HG03460 (cell line): Measurements from ENCODE around the gene DHCR7.
A peak's percentile ranks its signal among the peaks of the same experiment; 100 is the strongest.

ENCODE experiments used
- ATAC-seq: cut with Tn5 transposase; IDR thresholded peaks from one replicate; pipeline ENCODE4 v1.9.1; 2021; ENCODE audit not compliant: unreplicated experiment

Gene DHCR7, protein sequence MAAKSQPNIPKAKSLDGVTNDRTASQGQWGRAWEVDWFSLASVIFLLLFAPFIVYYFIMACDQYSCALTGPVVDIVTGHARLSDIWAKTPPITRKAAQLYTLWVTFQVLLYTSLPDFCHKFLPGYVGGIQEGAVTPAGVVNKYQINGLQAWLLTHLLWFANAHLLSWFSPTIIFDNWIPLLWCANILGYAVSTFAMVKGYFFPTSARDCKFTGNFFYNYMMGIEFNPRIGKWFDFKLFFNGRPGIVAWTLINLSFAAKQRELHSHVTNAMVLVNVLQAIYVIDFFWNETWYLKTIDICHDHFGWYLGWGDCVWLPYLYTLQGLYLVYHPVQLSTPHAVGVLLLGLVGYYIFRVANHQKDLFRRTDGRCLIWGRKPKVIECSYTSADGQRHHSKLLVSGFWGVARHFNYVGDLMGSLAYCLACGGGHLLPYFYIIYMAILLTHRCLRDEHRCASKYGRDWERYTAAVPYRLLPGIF

DNA sequence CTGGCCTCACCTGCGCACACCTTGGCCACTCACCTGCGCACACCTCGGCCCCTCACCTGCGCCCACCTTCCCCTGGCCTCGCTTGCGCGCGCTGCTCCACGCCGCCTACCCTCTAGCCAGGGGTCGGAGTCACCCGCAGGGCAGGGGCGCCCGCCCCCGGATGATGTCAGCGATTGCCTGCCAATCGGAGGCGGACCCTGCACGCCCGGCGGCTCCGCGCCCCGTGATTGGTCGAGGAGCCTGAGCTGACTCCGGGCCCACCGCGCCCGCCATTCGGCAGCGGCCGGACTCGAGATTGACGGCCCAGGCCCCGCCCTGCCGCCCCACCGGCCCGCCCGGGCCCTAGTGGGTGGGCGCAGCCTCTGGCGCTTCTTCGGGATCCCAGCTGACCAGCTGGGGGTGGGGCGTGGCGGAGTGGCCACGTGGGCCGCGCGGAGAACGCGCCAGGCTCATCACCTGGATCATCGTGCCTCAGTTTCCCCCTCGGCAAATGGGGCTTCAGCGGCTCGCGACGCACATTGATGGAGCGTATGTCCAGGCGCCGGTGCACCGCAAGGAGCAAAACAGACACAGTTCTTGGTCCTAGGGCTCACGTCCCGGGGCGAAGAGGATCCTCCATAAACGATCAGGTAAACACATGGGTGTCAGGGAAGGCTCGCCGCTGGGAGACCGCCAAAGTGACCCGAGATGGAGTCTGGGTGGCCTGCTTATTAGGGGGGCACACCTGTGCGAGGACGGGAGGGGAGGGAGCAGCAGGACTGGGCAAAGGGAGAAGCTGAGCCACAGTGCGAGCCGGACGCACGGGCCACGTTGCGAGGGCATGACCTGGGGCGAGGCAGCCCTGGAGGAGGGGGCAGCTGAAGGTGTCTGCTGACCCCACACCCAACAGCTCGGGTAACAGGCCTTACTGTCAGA lies at the start of gene DHCR7:
Gene DHCR7, minus strand, starts transcription at position 137 of the 915 bp plus-strand sequence. CDS start 3,441 bp downstream, outside the sequence.
- peak; percentile 71 for ATAC-seq

DNA sequence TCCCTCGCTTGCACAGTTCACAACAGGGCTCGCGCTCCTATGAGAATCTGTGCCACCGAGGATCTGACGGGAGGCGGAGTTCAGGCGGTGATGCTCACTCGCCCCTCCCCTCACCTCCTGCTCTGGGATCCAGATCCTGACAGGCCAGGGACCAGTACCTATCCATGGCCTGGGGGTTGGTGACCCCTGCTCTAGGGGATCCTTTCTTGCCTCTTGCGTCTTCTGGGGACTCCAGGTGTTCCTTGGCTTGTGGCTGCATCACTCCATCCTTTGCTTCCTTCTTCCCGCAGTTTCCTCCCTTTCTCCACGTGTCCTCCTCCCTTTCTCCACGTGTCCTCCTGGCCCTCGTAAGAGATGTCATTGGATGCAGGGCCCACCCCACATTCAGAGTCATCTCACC lies 48.2 kb upstream of the DHCR7 start:
- ATAC-seq: no peak

GRCh38 chr11:71495286-71496230 lies 47.4 kb upstream of the DHCR7 start:
- no peak for ATAC-seq

DNA sequence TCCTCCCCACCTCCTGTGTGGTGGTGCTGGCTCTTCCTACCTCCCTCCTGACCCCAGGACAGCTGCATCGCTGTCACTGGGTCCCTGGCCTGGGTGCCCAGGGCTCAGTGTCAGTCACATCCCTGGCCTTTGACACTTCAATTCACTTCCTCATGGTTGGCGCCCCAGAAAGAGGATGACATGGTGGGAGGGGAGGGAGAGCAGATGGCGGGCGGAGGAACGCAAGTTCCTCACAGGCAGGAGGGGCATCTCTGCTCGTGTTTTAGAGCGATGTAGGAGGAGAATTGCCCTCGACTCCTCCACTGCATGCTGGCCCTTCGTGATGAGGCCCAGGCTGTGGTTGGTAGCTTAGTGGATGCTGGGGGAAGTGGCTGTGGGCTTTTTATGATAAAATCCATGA lies 43.7 kb upstream of the DHCR7 start:
- ATAC-seq: no peak

GRCh38 chr11:71491531-71491930 lies 43.3 kb upstream of the DHCR7 start:
- ATAC-seq: no peak

DNA sequence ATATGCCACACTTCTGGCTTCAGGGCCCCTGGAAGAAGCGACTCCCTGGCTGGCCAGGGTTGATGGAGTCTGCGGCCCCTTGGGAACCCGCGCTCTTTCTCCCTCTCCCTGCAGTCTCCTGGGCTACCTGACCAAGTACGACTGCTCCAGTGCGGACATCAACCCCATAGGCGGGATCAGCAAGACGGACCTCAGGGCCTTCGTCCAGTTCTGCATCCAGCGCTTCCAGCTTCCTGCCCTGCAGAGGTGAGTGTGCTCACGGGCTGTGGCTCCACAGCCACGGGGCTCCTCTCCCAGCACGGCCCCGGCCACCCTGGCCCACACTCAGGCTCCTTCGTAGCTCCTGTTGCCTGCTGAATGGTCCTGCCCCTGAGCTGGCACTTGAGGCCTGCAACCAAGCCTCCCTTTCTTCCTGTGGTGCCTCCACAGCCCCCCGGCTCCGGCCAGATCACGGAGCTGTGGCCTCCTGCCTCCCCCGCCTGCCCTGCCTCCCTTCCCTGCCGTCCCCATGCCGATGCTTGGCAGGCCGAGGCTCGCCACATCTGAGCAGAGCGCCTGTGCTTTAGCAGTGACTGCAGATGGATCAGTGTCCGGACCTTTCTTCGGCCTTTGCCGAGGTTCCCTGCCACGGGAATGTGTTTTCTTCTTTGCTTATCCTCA lies 42.7 kb upstream of the DHCR7 start:
- ATAC-seq: no peak

DNA sequence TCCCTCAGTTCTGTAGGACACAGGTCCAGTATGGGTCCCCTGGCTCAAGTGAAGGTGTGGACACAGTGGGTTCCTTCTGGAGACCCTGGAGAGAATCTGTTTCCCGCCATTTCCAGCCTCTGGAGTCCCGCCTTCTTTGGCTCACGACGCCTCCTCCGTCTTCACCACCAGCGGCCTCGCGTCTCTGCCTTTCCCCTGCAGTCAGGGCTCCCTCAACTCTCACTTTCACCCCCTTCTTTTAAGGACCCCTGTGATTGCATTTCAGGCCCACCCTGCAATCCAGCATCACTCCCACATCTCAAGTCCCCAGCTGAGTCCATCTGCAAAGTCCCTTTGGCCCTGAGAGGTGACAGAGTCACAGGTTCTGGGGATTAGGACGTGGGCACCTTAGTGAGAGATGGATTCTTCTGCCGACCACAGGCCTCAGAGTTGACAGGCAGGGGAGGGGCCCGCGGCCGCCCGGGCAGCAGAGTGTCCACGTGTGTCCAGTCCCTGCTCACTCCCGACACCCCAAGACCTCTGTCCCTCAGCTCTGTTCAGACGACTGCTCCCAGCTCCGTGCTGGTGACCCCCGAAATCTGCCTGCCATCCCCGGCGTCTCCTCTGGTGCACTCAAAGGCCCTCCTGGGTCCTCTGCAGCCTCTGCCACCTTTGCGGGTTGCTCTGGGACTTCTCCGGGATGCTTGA lies 42.0 kb upstream of the DHCR7 start:
- ATAC-seq: no peak

DNA sequence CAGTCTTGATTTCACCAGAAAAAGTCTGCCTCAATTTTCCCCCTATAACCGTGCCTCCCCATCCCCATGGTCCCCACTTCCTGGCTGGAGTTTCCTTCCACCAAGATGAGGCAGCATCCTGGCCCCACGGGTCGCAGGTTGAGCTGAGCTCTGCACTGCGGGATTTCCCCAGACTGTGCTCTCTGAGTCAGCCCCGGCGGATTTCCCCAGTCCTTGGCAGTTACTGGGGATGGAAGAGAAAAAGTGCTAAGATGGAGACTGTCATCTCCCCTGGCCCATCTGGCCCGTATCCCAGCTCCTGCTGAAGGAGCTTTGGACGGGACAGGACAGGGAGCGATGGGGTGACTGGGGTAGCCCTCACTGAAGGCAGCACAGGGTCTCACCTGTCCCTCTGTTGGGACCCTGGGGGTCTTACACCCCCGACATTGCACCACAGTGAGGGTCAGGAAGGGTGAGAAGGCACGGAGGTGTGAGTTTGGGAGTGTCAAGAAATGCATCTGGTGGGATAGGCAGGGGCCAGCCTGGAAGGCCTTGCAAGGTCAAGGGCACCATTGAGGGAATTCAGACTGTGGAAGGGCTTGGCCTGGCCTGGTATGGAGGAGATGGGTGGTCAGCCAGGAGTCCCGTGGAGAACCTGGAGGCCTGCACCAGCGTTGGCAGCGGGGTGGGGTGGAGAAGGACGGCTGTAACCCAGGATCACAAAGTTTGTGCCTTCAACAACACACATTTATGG lies 41.3 kb upstream of the DHCR7 start:
- no peak for ATAC-seq

DNA sequence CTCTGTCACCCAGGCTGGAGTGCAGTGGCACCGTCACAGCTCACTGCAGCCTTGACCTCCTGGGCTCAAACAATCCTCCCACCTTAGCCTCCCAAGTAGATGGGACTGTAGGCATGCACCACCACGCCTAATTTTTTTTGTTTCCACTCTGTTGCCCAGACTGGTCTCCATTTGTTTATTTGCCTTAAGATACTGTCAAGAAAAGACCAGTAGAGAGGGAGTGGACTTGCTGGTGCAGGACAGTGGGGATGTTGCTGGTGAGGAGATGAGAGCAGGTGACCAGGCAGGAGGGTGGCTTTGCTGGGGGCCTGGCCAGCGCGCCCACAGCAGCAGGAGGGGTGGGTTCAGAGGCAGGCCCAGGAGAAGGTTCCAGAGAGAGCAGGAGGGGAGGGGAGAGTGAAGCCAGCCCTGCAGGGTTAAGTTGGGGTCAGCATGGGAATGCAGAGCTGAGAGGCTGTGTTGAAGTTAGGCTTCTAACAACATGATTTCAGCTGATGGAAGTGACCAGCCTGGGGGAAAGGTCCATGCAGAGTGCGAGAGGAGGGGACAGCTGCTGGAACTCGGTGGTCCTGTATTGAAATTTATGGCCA lies 40.6 kb upstream of the DHCR7 start:
- ATAC-seq: no peak

DNA sequence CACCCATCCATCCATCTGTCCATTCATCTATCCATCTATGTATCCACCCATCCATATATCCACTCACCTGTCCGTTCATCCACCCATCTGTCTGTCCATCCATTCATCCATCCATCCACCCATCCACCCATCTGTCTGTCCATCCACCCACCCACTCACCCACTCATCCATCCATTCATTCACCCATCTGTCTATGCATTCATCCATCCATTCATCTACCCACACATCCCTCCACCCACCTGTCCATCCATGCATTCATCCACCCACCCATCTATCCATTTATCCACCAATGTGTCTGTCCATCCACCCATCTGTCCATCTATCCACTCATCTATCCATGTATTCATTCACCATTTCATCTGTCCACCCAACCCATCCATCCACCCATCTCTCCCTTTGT lies 38.1 kb upstream of the DHCR7 start:
- ATAC-seq: no peak

DNA sequence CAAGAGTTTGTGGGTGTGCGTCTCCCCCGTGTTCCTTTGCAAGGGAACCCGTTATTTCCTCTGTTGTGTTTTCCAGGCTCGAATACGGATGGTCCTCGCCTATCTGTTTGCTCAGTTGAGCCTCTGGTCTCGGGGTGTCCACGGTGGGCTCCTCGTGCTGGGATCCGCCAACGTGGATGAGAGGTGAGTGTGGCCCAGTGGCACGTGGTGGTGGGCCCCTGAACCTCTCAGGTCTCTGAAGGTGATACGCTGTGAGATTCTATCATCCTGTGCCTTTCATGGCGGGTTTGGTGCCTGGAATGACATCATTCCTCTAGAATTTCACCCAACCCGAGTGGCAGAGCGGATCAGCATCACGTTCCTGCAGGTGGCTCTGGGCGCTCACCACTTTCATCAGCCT lies 37.3 kb upstream of the DHCR7 start:
- no peak for ATAC-seq

DNA sequence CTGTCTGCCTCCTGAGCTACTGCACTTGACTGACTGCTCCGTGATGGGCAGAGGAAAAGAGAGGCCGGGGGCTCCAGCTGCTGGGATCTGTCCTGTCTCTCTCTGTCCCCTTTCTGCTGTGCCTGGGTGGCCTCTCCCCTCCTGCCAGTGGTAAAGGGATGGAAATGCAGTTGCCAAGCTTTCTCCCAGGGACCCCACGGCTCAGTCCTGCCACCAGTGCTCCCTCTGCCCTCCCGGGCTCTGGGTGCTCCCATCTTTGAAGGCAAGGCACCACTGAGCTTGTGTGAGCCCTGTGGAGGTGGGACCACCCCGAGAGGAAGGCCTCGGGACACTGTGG lies 36.8 kb upstream of the DHCR7 start:
- no peak for ATAC-seq

DNA sequence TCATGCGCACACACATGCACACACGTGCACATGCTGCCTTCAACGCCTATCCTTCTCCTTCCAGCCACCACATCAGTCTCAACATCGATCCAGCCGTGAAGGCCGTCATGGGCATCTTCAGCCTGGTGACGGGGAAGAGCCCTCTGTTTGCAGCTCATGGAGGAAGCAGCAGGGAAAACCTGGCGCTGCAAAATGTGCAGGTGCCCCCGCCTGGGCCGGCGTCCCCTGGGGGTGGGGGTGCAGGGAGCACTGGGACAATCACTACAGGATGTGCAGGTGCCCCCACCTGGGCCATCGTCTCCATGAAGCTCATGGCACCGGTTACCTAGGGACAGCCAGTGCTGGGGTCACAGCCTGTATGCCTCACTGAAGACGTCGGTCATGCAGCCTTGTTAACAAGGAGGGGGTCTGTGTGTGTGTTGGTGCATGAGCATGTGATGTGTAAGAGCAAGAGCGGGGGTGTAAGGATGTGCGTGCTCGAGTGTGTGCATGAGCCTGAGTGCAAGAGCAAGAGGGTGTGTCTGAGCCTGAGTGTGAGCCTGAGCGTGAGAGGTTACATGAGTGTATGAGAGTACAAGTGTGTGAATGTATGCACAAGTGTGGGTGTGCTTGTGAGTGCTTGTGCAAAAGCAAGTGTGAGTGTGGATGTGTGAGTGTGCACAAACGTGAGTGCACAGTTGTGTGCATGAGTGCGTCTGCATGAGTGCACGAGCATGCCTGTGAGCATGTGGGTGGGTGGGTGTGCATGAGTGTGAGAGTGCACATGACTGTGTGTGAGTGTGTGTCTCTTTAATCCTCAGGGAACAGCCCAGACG lies 36.3 kb upstream of the DHCR7 start:
- ATAC-seq: no peak

DNA sequence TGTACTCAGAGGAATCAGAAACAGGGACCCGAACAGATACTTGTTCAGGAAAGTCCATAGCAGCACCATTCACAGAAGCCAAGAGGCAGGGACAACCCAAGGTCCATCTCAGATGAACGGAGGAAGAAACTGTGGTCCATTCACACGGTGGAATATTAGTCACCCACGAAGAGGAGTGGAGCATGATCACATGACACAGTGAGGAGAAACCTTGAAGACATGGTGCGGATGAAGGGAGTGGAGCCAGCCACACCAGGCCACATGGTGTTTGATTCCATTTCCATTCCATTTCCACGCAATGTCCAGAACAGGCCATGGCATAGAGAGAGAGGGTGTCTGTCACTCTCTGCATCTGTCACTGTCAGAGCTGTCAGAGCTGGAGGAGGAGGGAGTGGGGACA lies 35.5 kb upstream of the DHCR7 start:
- ATAC-seq: no peak

GRCh38 chr11:71482746-71483364 lies 34.7 kb upstream of the DHCR7 start:
- no peak for ATAC-seq

GRCh38 chr11:71482216-71482615 lies 34.0 kb upstream of the DHCR7 start:
- no peak for ATAC-seq
